Prostate gland (tissue), 2 donors: ENCODE measurements around the gene WFIKKN2.

Experiments used
- CTCF ChIP-seq, 4 experiments: fragments of 200-600 bp in 2 of 4; fragments of 450-650 bp in 2 of 4; sonication (generic) in 2 of 4; IDR thresholded peaks; 1 replicate in 3 of 4; 2 replicates in 1 of 4; pipeline ENCODE4 v1.5.1; 2016 to 2019; ENCODE audit warnings: antibody characterized with exemption in 4 of 4, mild to moderate bottlenecking in 2 of 4, moderate library complexity in 2 of 4
- POLR2A ChIP-seq: fragments of 450-650 bp; IDR thresholded peaks from one replicate; pipeline ENCODE4 v1.6.1; 2016; ENCODE audit warnings: antibody characterized with exemption, mild to moderate bottlenecking
- POLR2AphosphoS5 ChIP-seq: sonication (generic); formaldehyde crosslinking; IDR thresholded peaks from one replicate; pipeline ENCODE4 v1.6.1; 2017; ENCODE audit warnings: antibody characterized with exemption

GRCh38 chr17:50832267-50832863 is 3.0 kb upstream of the WFIKKN2 start:
- TF ChIP-seq CTCF (IDR thresholded peaks at IDR 0.05) (no peak), POLR2A (no peak), POLR2AphosphoS5 (no peak)
